Stimulated activated CD8-positive, alpha-beta memory T cell treated with anti-CD3 and anti-CD28 coated beads, Interleukin-7, amount 100 ng/mL, for 4 hours (primary cell): ENCODE measurements around the gene TENM3.
"Not testable (repeated sequence)": the region's sequence is repeated elsewhere in the genome, so short reads cannot be mapped to it uniquely, and the experiment has no call there.

Experiments
- DNase-seq, 2 donors: peaks; one replicate each; pipeline ENCODE4 v3.0.0-alpha.2; 2020; ENCODE audit warnings: low read depth in 2 of 2

Gene TENM3

DNA sequence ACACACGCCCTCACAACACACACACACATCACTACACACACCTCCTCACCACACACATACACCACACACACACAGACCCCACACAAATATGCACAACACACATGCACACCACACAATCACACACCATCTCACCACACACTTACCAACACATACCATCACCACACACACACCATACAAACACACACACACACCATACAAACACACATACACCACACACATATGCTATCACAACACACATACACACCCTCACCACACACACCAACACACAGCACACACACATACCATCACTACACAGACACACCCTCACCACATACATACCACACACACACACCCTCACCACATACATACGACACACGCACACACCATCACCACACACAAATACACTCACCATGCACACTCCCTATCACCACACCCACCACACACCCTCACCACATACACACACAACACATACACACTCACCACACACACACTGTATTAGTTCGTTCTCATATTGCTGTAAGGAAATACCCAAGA is 567.0 kb downstream of the TENM3 start:
- no peak for DNase-seq

DNA sequence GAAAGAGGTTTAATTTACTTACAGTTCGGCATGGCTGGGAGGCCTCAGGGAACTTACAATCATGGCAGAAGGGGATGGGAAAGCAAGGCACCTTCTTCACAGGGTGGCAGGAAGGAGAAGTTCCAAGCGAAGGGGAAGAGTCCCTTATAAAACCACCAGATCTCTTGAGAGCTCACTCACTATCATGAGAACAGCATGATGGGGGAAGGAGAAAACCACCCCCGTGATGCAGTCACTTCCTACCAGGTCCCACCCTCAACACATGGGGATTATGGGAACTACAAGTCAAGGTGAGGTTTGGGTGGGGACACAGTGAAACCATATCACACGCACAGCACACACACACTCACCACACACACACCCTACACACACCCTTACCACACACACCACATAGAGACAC is 569.7 kb downstream of the TENM3 start:
- DNase-seq = no peak

DNA sequence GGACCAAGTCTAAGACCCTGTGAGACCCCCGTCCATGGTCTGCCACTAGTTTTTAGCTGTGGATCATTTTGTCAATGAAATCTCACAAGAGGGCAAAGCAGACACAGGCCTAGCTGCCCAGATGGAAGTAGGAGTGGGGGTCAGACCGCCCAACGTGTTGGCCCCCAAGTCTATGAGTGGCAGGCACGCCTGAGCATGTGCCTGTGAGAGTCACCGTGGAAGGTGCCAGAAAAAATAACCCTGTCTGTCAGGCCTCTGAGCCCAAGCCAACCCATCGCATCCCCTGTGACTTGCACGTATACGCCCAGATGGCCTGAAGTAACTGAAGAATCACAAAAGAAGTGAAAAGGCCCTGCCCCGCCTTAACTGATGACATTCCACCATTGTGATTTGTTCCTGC is 570.9 kb downstream of the TENM3 start:
- DNase-seq = not testable (repeated sequence)

DNA sequence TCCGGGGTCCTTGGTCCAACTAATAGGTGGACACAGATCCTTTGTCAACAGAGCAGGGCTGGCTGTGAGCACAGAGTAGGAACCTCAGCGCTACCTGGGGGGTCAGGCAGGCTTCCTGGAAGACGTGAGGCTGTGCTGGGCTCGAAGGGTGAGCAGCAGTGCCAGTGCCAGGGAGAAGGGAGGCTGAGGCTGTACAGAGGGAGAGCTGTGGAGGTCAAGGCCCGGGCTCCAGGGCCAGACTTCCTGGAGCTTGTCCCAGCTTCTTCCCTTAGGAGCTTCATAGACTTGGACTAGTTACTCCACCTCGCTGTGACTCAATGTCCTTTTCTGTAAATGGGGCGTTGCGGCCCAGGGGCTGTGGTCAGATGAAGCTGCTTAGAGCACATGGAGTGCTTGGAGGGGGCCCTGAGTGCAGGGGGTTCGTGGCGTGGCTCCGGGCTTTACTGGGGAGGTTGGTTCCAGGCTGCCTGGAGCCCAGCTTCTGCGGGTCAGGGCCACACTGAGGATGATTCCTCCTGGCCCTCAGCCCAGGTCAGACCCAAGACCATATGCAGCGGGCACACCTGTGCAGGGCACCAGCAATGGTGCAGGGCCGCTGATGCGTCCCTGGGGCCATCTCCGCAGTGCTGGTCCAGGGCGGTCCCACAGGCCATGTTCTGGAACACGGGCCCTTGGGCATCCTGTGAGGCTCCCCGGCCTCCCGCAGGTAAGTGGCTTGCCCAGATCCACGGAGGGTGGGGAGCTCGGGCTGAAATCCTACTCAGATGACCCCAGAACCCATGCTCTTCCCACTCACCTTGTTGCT is 575.9 kb downstream of the TENM3 start:
- no peak for DNase-seq

DNA sequence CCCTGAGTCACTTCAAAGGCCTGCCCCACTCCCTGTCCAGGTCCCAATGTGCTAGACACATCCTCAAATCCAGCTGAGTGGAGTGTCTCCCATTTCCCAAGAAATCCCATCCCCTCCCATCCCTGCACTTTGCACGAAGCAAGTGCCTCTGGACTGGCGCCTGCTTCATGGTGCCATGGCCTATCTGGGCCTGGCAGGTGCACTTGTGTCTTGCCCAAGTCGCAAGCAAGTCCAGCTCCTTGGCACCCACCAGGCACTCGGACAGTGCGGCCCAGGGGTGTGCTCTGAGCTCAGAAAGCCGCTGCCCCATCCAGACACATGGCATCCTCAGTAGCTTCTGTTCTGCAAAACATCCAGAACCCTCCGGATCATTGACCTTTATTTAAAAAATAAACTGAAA is 576.5 kb downstream of the TENM3 start:
- DNase-seq = no peak

DNA sequence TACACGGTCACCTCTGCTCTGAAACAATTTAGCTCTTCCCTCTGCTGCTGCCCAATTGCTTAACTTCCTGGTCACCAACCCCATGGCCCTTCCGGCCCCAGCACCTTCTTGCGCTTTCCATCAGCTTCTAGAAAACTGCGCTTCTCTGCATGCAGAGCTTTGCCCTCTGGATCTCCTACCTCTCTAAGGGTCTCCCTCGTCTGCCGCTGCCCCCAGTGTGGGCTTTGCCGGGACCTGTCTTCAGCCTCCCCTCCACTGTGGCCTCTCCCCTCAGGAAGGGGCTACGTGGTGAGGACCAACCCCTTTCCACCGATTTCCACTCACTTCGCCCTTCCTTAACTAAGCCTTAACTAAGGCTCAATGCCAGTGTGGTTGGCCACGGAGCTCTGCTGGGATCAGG is 579.4 kb downstream of the TENM3 start:
- DNase-seq = no peak

DNA sequence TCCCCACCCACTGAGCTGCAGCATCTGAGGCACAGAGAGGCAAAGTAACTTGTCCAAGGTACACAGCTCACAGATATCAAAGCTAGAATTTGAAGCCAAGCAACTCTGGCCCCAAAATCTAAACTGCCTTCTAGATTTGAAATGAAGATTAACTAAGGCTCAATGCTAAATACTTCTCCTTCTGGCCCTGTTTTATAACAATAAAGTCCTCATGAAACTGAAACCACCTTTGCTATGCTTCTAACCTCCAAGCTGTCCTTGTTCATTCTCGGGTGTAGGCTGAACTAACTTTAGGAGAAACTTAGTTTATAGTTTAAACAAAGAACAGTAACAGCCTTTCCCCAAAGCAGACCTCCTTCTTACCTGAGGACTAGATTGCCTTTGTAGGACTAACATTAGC is 580.4 kb downstream of the TENM3 start:
- DNase-seq = no peak

DNA sequence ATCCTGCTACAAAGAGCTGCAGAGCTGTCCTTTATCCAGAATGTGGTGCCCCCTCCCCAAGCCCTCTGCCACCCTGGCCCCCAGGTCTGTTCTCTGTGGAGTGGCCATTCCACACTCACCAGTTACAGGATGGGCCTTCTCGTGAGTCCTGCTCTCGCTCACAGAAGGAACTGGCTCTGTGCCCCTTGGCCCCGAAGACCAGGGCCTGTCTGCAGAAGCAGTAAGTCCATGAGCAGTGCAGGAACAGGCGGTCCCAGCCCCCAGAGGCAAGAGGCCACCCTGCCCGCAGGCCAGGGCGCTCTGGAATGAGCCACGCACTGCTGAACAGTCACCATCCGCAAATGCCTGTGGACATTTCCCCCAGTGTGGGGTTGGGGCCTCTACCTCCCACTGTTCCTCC is 581.8 kb downstream of the TENM3 start:
- no peak for DNase-seq

DNA sequence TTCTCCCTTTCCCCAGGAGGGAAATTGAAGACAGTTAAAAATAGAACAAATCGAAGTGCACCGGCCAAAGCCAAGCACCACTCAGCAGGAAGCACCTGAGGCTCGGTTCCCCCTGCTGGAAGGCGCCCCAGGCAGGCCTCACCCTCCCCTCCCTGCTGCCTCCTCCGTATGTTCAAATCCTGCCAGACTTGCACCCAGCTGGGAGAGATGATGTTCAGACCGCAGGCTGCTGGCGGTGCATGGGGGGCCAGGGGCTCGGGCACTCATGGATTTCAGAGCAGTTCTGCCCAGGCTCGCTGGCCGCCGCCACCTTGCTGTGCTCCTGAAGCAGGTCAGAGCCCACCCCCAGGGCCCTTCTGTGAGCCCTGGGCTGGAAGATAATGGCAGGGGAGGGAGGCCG is 582.6 kb downstream of the TENM3 start:
- no peak for DNase-seq

DNA sequence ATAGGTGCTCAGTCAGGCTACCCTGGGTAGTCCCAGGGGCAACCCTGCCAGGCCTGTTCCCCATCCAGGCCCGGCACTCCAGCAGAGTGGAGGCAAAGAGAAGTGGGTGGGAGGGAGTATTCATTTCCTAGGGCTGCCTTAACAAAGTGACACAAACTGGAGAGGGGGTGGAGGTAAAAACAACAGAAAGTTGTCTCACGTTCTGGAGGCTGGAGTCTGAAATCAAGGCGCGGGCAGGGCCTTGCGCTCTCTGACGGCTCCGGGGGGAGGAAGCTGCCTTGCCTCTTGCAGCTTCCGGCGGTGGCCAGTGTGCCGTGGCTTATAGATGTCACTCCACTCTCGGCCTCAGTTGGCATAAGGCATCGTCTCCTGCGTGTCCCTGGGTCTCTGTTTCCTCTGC is 583.2 kb downstream of the TENM3 start:
- DNase-seq = no peak

DNA sequence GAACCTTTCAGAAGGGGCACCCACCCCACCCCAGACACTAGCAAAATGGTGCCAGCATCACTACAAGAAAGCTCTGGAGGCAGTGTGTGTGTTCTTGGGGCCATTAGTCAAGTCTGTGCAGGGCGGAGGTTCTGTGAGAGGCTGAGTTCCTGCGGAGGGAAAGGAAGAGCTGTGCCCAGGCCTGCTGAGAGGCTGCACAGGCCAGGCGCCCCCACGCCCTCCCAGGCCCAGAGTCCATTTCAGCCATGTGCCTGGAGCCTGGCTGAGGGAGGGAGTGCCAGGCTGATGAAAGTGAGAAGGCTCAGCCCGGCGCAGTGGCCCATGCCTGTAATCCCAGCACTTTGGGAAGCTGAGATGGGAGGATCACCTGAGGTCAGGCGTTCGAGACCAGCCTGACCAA is 584.0 kb downstream of the TENM3 start:
- no peak for DNase-seq

DNA sequence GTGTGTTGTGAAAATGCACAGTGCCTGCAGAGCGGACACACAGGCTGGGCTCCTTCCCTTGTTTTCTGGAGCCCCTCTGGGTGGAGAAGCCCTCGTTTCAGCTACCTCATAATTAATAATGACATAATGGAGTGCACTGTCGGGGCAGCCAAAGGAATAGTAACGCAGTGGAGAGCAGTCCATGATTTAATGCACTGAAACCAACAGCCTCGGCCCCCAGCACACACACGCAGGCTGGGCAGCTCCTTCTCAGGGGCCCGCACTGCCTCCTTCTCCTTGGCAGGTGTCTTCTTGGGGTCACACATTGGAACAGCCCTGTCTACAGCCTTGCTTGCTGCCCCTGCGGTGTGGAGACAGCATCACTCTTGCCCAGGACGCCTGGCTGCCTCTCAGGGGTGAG is 584.8 kb downstream of the TENM3 start:
- DNase-seq = no peak

DNA sequence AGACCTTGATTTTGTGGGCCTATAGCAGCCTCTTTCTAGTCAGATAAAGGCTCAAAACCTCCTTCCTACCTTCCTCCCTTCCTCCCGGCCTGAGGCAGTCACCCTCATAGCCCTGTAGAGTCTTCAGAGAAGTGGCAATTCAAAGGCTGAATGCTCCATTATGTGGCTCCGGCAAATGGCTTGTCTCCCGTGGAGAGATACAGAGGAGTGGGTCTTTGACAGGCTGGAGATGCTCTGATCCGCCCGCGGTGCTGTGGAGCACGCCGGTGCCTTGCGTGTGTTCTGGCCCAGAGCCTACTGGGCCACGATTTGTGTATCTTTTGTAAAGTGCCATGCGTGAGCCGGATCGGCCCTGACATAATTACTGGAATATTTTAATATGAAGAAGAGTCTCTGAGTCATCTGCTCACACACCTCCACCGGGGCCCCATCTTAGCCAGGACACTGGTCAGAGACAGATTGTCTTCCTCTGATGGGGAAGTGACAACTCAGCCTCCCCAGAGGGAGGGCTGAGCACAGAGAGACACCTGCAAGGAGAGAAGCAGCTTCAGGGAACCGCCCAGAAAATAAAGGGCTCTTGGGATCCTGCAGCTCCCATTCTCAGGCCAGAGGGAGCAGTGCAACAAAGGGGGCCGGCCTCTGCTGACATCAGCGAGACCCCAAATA is 585.3 kb downstream of the TENM3 start:
- no peak for DNase-seq

DNA sequence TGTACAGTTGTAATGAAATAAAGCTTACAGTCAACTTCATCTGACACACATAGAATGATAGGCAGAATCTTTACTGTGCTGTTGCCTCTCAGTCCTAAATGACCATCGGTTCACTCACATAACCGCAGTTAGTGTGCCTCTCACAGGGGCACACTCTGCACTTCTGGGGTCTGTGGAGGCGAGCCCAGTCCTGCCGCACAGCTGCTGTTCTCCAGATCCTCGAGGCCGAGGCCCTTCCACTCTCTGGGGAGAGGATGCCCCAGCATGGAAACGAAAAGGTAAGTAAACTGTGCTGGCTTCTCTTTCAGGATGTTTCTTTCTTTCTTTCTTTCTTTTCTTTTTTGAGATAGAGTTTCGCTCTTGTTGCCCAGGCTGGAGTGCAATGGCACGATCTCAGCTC is 586.0 kb downstream of the TENM3 start:
- no peak for DNase-seq

DNA sequence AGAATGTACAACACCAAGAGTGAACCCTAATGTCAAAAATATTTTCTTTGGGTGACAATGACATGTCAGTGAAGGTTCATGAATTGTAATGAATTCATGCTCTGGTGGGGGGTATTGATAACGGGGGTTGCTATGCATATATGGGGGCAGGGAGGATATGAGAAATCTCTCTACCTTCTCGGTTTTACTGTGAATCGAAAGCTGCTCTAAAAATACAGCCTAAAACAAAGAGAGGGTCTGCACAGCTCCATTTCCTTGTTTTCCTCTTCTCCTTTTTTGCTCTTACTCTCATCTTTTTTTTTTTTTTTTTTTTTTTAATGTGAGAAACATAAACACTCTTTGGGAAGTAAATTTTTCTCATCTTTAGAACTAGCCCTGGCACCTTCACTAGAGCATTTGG is 588.2 kb downstream of the TENM3 start:
- DNase-seq = no peak

DNA sequence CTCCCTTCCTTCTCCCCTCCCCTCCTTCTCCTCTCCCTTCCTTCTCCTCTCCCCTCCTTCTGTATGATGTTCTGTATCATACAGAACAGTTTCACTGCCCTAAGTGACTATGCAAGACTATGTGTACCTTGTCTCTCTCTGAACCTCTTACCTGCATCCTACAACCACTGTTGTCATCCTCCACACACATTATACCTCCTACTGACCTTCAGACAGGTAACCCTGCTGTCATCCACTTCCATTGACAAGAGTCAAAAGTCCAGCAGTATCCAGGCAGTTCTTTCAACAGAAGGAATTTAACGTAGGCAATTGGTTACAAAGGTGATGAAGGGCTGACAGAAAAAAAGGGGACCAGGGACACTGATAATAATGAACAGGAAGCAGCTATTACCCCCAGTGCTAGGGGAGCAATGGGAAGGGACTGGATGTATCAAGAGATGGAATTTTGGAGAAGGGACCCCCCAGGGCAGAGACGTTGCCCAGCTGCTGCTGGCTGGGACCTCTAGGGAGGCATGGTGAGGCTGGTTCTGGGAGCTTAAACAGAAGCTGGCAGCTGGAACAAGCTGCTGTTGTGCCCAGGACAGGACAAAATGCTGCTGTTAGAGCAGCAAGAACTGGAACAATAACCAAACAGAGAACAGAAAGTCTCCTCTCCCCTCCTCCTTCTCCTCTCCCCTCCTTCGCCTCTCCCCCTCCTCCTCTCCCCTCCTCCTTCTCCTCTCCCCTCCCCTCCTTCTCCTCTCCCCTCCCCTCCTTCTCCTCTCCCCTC is 589.3 kb downstream of the TENM3 start:
- DNase-seq = no peak

DNA sequence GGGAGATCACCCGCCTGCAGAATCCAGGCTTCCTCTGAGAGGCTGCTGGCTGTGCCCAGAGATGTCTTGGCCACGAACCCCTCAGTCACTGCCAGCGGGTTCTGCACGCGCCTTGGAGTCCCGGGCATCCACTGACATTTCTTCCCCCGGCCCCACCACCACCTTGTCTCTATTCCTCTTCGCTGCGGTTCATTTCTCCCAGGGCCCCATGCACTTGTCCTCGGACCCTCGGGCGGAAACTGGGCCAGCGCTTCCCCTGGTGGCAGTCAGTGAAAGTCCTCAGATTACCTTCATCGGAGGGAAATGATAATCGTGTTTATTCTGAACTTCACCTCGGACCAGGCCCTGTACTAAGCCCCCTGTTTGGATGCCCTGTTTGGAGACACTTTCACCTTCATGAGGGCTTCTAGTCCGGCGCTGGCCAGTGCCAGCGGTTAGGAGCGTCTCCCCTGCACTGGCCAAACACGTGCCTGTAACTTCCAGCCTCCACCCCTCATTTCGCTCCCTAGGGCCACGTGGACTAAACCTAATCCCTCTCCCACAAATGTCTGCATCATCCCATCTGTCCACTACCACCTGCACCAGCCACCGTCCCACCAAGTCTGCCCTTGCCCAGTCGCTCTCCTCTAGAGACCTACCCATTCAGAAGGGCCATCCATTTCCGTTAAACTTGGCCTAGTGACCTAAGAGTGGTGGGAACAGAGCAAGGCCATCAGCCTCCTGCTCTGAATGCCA is 592.0 kb downstream of the TENM3 start:
- DNase-seq = no peak

DNA sequence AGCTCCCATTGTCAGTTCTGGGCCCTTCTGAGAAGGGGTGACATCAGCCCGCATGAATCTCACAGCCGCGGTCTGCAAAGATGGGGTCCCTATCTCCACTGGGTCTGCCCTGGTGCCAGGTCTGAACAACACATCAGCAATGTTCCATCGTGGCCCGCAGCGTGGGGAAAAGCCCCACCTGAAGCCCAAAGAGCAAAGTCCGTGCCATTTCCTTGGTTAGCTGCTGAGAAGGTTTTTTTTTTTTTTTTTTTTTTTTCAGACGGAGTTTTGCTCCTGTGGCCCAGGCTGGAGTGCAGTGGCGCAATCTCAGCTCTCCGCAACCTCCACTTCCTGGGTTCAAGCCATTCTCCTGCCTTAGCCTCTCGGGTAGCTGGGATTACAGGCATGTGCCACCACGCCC is 594.6 kb downstream of the TENM3 start:
- no peak for DNase-seq

DNA sequence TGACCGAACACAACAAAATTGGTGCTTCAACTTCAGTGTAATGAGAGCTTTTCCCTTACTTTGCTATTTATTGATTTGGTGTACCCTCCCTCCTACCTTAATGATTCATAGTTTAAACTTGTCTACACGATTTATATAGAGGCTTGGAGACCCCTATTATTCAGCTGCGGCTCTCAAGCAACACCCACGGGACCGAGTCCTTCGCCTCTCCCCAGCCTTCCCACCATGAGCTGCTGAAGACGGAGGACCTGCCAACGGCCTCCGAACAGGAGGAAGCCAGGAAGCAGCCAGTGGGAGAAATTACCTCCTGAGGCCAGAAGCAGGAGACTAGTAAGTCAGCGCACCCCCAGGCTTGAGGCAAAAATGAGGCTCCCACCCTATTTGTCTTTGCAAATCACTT is 595.3 kb downstream of the TENM3 start:
- no peak for DNase-seq

DNA sequence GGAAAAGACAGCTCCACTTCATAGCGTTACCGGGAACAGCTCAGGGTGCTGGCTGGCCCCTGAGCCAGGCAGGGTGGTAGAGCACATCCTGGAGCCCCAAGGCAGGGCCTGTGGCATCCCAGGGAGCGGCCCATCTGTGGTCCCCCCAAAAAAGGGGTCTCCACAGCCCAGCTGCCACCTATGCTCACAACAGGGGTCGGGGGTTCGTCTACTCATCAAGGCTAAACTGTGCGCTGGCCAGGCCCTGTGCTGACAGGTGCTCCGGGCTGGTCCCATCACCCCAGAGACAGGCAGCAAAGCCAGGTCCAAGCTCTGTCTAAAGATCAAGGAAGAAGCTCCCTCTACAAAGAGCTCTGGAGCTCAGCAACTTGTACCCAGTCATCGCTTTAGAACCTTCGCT is 596.1 kb downstream of the TENM3 start:
- DNase-seq = no peak

DNA sequence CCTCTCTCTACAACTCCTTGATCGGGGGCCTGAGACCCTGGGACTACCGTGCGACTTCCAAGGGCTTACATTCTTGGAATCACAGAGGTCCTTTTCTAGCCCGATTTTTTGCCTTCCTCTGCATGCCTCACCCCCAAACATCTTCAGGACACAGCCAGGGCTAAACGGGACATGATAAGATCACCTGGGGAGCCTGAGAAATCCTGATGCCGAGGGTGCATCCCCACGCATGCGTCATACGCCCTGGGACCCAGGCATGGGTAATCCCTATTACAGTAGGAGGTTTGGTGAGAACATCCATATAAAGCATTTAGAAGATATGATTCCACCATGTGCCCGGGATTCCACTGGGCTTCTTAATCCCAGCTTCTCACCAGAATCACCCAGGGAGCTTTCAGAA is 596.9 kb downstream of the TENM3 start:
- DNase-seq = no peak

DNA sequence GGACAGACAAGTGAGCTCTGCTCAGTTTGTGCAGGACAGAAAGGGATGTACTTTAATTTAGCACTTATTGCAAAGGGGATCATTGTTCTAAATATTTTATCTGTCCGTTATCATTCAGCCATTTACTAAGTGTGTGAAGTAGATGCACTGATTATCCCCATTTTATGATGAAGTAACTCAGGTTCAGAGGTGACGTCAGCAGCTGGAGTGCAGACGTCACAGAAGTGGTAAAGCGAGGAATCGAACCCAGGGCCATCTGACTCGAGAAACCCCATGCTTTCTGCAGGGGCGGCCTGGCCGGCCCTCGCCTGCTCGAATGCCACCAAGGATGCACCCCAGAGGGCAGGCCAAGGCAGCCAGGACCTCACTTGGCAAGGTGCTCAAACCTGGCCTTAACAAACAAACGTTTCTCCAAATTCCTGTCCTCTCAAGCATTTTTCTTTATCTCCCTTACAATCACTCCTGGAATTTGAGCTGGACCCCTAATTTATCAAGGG is 599.0 kb downstream of the TENM3 start:
- no peak for DNase-seq
